HG03064 (cell line): ENCODE results near the gene SLC7A6.

Experiments used
- ATAC-seq: cut with Tn5 transposase; IDR thresholded peaks from one replicate; pipeline ENCODE4 v1.9.1; 2021; ENCODE audit warnings: low read depth; ENCODE audit not compliant: unreplicated experiment

The SLC7A6 gene

GRCh38 chr16:68252383-68252782 is 11.9 kb upstream of the SLC7A6 start:
- no peak for ATAC-seq

GRCh38 chr16:68253721-68254120 is 10.6 kb upstream of the SLC7A6 start:
- ATAC-seq, result no peak

- no peak for ATAC-seq
Measured at GRCh38 chr16:68255712-68256111, 8.6 kb upstream of the SLC7A6 start.

GRCh38 chr16:68257251-68257905 is 6.9 kb upstream of the SLC7A6 start:
- peak; percentile 54 for ATAC-seq

- ATAC-seq, result peak; percentile 11
Measured at GRCh38 chr16:68257906-68258800, 6.2 kb upstream of the SLC7A6 start.

GRCh38 chr16:68259007-68259825 is 5.1 kb upstream of the SLC7A6 start:
- no peak for ATAC-seq

GRCh38 chr16:68263559-68264127 is 683 bp upstream of the SLC7A6 start:
- ATAC-seq, result no peak

GRCh38 chr16:68265078-68265920 is 973 bp downstream of the SLC7A6 start:
- no peak for ATAC-seq

GRCh38 chr16:68267612-68268405 is 3.5 kb downstream of the SLC7A6 start:
- no peak for ATAC-seq

- ATAC-seq, result no peak
Measured at GRCh38 chr16:68269793-68270192, 5.5 kb downstream of the SLC7A6 start.

GRCh38 chr16:68270353-68270752 is 6.0 kb downstream of the SLC7A6 start:
- ATAC-seq, result no peak

- no peak for ATAC-seq
Measured at GRCh38 chr16:68272507-68273209, 8.3 kb downstream of the SLC7A6 start.

GRCh38 chr16:68273459-68273858 is 9.1 kb downstream of the SLC7A6 start:
- no peak for ATAC-seq

- ATAC-seq, result no peak
Measured at GRCh38 chr16:68273896-68274295, 9.6 kb downstream of the SLC7A6 start.

GRCh38 chr16:68274441-68274840 is 10.1 kb downstream of the SLC7A6 start:
- no peak for ATAC-seq

GRCh38 chr16:68275611-68276191 is 11.4 kb downstream of the SLC7A6 start:
- ATAC-seq, result no peak

GRCh38 chr16:68276223-68276622 is 11.9 kb downstream of the SLC7A6 start:
- no peak for ATAC-seq
